Aorta (tissue), 5 donors: Measurements from ENCODE around the gene ANKS1B. TPM values are rescaled to one million over a fixed set of nuclear protein-coding genes. Genes with fewer than 3 reads are reported as not detected.

Source experiments
- ATAC-seq: fragments of 200-7000 bp; cut with Tn5 transposase; one replicate; pipeline ENCODE4 v1.9.1; 2022; ENCODE audit warnings: moderate library complexity; ENCODE audit not compliant: low FRiP score
- DNase-seq, 2 donors: peaks; one replicate each; pipeline ENCODE4 v3.0.0-alpha.2; 2020
- H3K27ac ChIP-seq, 2 donors: one replicate each; pipeline ENCODE4 v1.5.1; 2013; ENCODE audit warnings: low read length in 2 of 2, mild to moderate bottlenecking in 2 of 2, moderate library complexity in 2 of 2, control low read depth in 1 of 2, inconsistent platforms in 1 of 2, low read depth in 1 of 2
- H3K27me3 ChIP-seq, 2 donors: one replicate each; pipeline ENCODE4 v1.6.1; 2013; ENCODE audit warnings: control low read depth in 1 of 2, low read length in 1 of 2, mild to moderate bottlenecking in 1 of 2, moderate library complexity in 1 of 2; ENCODE audit not compliant: insufficient read depth in 2 of 2, control insufficient read depth in 1 of 2
- H3K36me3 ChIP-seq, 2 donors: one replicate each; pipeline ENCODE4 v1.6.1; 2013; ENCODE audit warnings: control low read depth in 1 of 2, low read length in 1 of 2, mild to moderate bottlenecking in 1 of 2; ENCODE audit not compliant: insufficient read depth in 2 of 2, control insufficient read depth in 1 of 2
- H3K4me1 ChIP-seq, 2 donors: one replicate each; pipeline ENCODE4 v1.6.1; 2013; ENCODE audit warnings: low read length in 2 of 2, control low read depth in 1 of 2, mild to moderate bottlenecking in 1 of 2, moderate library complexity in 1 of 2; ENCODE audit not compliant: insufficient read depth in 2 of 2, control insufficient read depth in 1 of 2
- H3K4me3 ChIP-seq, 2 donors: one replicate each; pipeline ENCODE4 v1.5.1; 2013; ENCODE audit warnings: low read length in 2 of 2, control low read depth in 1 of 2, mild to moderate bottlenecking in 1 of 2
- H3K9me3 ChIP-seq: one replicate; pipeline ENCODE4 v1.6.1; 2013; ENCODE audit warnings: mild to moderate bottlenecking, low read length; ENCODE audit not compliant: control insufficient read depth
- WGBS, 2 donors: extraction: QIAGEN DNeasy Blood & Tissue Kit; methylation state at CpG; one replicate each; pipeline ENCODE4 v1.1.7; 2013; 5-methylcytosine and 5-hydroxymethylcytosine counted together
- intact Hi-C, 2 donors: fragments of 100-400 bp; cut with DNase I; formaldehyde crosslinking; loops; one replicate each; pipeline versions ENCODE4 v1.14.2 to v1.15.0; 2022
- polyA plus RNA-seq, 2 donors: library from polyadenylated mRNA; stranded (reverse); fragments of 200-250 nt; gene quantifications; one replicate each; pipeline ENCODE4 v1.2.3, GENCODE V29; 2013
- total RNA-seq, 2 donors: library from RNA; stranded (reverse); fragmentation: NEBNext Ultra II Directional; extraction: Animal tissue kit (Norgen Biotek cat#: 25700); gene quantifications; one replicate each; pipeline ENCODE4 v1.2.1, GENCODE V29; 2021
- donor health status: healthy with polysubstance abuse.
- donor health status: Bipolar disorder and iron deficiency.
- donor health status: DM: no; HTN: no; CAD: no.
- donor health status: DM: no; HTN: no; CAD: no.
- donor health status: DM: yes; HTN: yes; CAD: no.

The ANKS1B gene
- total and polyA plus RNA-seq, 4 donors, result 3.0 to 37.0 (median 17.8) TPM

DNA sequence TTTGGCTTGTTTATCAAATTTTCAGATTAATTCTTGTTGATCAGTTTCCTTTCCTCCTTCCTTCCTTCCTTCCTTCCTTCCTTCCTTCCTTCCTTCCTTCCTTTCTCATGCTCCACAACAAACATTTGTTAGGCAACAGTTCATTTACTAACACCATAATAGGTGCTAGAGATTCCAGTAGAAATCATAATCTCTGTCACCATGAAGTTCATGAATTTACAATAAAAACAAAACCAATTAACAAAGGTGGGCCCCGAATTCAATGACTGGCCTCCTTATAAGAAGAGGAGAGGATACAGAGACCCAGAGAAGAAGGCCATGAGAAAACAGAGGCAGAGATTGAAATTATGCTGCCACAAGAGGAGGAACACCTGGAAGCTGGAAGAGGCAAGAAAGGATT is 604.0 kb downstream of the ANKS1B start:
- Histone ChIP-seq H3K9me3 (no peaks in the 10 kb centered on the region), H3K27me3 (no peaks in the 10 kb centered on the region), H3K36me3 (no peaks in the 10 kb centered on the region), H3K4me3 (no peak overlapping the region), H3K4me1 (no peaks in the 10 kb centered on the region), H3K27ac (no peak overlapping the region)
- 88 to 91% methylated on average over 1 of the region's 1 CpG for WGBS, 2 donors
- ATAC-seq (no peak), DNase-seq (no peak)
- intact Hi-C loops, result loop anchor here in 1 of 2 donors (10.0 kb wide), 1 partner anchor 384 kb away; no protein-coding TSS in a partner anchor

- Histone ChIP-seq H3K4me1 (no peaks in the 10 kb centered on the region), H3K27me3 (no peaks in the 10 kb centered on the region), H3K27ac (no peak overlapping the region), H3K4me3 (no peak overlapping the region), H3K9me3 (no peaks in the 10 kb centered on the region), H3K36me3 (no peaks in the 10 kb centered on the region)
- WGBS, 2 donors, result 84 to 90% methylated on average over 1 of the region's 1 CpG
- DNase-seq (no peak), ATAC-seq (no peak)
- intact Hi-C loops, result no loop called here
Measured at GRCh38 chr12:99374023-99374422, 610.7 kb downstream of the ANKS1B start.

DNA sequence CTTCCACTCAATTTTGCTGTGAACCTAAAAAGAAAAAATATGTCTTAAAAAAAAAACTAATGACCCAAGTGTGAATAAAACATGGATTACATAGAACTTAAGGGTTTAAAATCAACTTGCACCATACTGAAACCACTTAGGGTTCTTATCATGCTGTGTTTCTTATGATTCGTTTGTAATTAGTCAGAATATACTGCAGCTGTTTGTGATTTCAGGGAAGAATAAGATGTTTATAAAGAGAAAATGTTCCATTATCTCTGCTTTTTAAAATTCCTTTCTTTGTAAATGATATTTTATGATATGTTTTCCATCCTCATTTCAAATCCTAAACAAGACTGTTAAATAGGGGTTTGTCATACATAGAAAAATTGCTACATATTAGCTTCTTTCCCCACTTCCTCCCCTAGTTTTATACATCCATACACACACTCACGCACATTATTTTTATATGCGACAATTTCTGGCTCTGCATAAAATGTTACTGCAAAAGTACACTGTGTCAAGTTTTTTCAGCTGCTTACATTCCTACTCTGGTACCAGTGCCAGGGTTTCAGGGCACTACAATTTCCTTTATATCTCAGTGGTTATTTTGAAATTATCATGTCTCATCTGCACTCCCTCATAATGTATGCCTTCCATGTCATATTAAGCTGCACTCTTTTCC is 612.3 kb downstream of the ANKS1B start:
- Histone ChIP-seq H3K4me3 (no peak overlapping the region), H3K27ac (no peak overlapping the region), H3K27me3 (no peaks in the 10 kb centered on the region), H3K9me3 (no peaks in the 10 kb centered on the region), H3K36me3 (no peaks in the 10 kb centered on the region), H3K4me1 (no peaks in the 10 kb centered on the region)
- 5 to 10% methylated on average over 3 of the region's 3 CpGs for WGBS, 2 donors
- ATAC-seq (no peak), DNase-seq (no peak)
- intact Hi-C loops, result no loop called here

DNA sequence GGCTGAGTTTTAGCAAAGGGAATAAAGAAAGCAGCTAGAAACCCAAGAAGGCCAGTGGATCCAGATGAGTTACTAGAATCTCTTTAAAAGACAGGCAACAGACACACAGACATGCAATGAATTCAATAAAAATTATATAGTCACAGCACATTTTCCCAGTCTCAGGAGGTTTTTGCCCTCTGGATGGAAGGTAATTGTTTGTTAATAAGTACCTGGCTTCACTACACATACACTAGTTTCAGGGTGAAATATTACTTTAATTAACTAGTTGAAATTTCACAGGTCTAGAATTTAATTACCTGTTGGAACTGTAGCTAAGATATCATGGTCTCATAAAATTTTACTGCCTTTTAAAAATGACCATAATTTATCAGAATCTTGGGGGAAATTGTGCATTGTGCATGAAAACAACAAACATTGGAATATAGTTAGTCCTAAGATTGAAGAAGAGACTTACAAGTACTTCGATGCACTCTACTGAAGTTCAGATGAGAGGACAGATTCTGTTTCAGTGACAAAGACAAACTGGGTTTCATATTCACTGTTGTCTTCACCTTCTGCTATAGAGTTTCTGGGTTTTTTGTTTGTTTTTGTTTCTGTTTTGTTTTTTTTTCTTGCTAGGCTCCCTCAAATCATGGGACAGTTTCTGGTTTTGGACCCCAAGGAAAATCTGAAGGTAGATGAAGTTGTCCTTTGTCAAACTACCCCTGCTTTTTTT is 614.2 kb downstream of the ANKS1B start:
- ATAC-seq, result no peak
- intact Hi-C loops, result no loop called here
- H3K9me3 ChIP-seq, result no peaks in the 10 kb centered on the region
- H3K27me3 ChIP-seq, result no peaks in the 10 kb centered on the region
- WGBS, 2 donors, result 92 to 97% methylated on average over 1 of the region's 1 CpG
- no peaks in the 10 kb centered on the region for H3K36me3 ChIP-seq
- no peaks in the 10 kb centered on the region for H3K4me1 ChIP-seq
- no peak for DNase-seq
- H3K4me3 ChIP-seq, result no peak overlapping the region
- H3K27ac ChIP-seq, result no peak overlapping the region

DNA sequence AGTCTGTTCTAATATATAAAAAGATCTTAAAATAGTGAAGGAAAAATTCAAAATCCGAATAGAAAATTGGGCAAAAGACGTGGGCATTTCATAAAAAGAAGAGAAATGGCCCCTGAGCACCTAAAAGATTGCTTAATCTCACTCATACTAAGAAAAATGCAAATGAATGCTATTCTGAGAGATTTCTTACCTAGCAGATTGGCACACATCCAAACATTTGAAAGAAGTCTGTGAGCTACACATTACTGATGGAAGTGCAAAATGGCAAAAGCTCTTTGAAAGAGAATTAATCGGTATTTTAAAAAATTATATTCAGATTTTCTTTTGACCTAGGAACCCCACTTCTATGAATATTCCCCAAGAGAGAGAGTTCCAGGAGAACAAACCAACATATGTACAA is 617.6 kb downstream of the ANKS1B start:
- no peak overlapping the region for H3K4me3 ChIP-seq
- no peak for ATAC-seq
- no peaks in the 10 kb centered on the region for H3K27me3 ChIP-seq
- H3K4me1 ChIP-seq, result no peaks in the 10 kb centered on the region
- intact Hi-C loops, result no loop called here
- no peaks in the 10 kb centered on the region for H3K9me3 ChIP-seq
- WGBS, 2 donors, result 81 to 92% methylated on average over 3 of the region's 3 CpGs
- no peak for DNase-seq
- H3K36me3 ChIP-seq, result no peaks in the 10 kb centered on the region
- H3K27ac ChIP-seq, result no peak overlapping the region

DNA sequence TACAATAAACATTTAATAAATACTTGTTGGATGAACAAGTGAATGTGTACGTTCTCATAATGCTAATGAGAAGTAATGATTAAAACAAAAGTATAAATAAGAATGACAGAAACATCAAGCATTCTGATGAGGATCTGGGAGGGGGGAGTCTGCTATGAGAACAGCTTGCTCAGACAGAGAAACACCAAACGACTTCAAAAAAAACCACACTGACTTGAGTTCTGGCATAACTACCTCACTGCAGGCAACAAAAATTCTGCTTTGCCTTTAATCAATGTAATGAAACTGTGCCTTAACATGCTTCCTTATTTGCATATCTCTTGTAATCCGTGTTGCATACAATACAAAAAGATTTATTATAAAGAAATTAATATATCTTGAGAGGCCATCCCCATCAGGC is 632.5 kb downstream of the ANKS1B start:
- Histone ChIP-seq H3K4me3 (no peak overlapping the region), H3K4me1 (no peaks in the 10 kb centered on the region), H3K27me3 (no peaks in the 10 kb centered on the region), H3K9me3 (no peaks in the 10 kb centered on the region), H3K36me3 (no peaks in the 10 kb centered on the region), H3K27ac (no peak overlapping the region)
- 53 to 58% methylated on average over 3 of the region's 3 CpGs for WGBS, 2 donors
- no peak for ATAC-seq
- no peak for DNase-seq
- intact Hi-C loops, result no loop called here

GRCh38 chr12:99343960-99344359 is 640.8 kb downstream of the ANKS1B start:
- Histone ChIP-seq H3K36me3 (peaks cover 0 to 2% of the 10 kb centered on the region in 2 donors), H3K4me1 (no peaks in the 10 kb centered on the region), H3K27ac (no peak overlapping the region), H3K27me3 (no peaks in the 10 kb centered on the region), H3K4me3 (no peak overlapping the region), H3K9me3 (no peaks in the 10 kb centered on the region)
- DNase-seq (no peak), ATAC-seq (no peak)
- intact Hi-C loops, result no loop called here

DNA sequence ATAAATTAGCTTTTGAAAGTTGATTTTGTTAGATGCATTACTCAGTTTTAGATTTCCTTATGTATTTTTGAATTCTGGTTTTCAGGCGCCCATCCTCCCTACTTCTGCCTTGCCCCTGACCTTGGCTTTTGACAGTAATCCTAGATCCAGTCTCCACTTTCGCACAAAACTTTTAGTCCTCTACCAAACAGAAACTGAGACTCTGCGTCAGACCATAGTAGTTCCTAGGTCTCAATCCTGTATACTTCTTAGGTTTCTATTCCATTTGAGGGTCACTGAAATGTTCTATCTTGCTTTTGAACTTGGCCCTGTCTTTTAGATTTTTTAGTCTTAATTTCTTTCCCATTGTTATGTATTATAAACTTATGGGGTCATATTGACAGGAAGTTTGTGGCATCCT is 645.1 kb downstream of the ANKS1B start:
- Histone ChIP-seq H3K4me3 (no peak overlapping the region), H3K36me3 (peaks cover 0 to 2% of the 10 kb centered on the region in 2 donors), H3K27ac (no peak overlapping the region), H3K27me3 (no peaks in the 10 kb centered on the region), H3K9me3 (no peaks in the 10 kb centered on the region), H3K4me1 (no peaks in the 10 kb centered on the region)
- DNase-seq (no peak), ATAC-seq (no peak)
- intact Hi-C loops, result no loop called here
- 97% methylated on average over 3 of the region's 3 CpGs for WGBS, 2 donors
